ENCODE data around the gene RUNX2. TPM values are rescaled to one million over a fixed set of nuclear protein-coding genes. Genes with fewer than 3 reads are reported as not detected.

RUNX2 gene
- total RNA-seq, 4 donors from 2014 or later: 1.4 to 40.4 (median 5.1) TPM

GRCh38 chr6:45653117-45653883 is 325.2 kb downstream of the RUNX2 start:
- no peak for DNase-seq
- TF ChIP-seq POLR2A (IDR thresholded peaks at IDR 0.05): no peak
- TF ChIP-seq CTCF (IDR thresholded peaks at IDR 0.05): no peak

GRCh38 chr6:45654673-45655072 is 326.5 kb downstream of the RUNX2 start:
- H3K9me3 ChIP-seq: no peaks in the 10 kb centered on the region
- no peak overlapping the region for H3K27ac ChIP-seq
- no peaks in the 10 kb centered on the region for H3K4me1 ChIP-seq
- no peak overlapping the region for H3K4me3 ChIP-seq
- DNase-seq: no peak
- H3K27me3 ChIP-seq: no peaks in the 10 kb centered on the region
- no peaks in the 10 kb centered on the region for H3K36me3 ChIP-seq
- no peak for TF ChIP-seq CTCF (IDR thresholded peaks at IDR 0.05)
- no peak for TF ChIP-seq POLR2A (IDR thresholded peaks at IDR 0.05)

More at GRCh38 chr6:45653117-45653883, 325.2 kb downstream of the RUNX2 start:
- Histone ChIP-seq H3K36me3 (no peaks in the 10 kb centered on the region), H3K4me3 (no peak overlapping the region), H3K9me3 (no peaks in the 10 kb centered on the region), H3K27ac (no peak overlapping the region), H3K4me1 (no peaks in the 10 kb centered on the region), H3K27me3 (no peaks in the 10 kb centered on the region)

GRCh38 chr6:45655745-45656476 is 327.8 kb downstream of the RUNX2 start:
- H3K4me3 ChIP-seq: no peak overlapping the region
- H3K36me3 ChIP-seq: no peaks in the 10 kb centered on the region
- no peak for DNase-seq
- H3K27ac ChIP-seq: no peak overlapping the region
- H3K27me3 ChIP-seq: no peaks in the 10 kb centered on the region
- H3K4me1 ChIP-seq: no peaks in the 10 kb centered on the region
- H3K9me3 ChIP-seq: no peaks in the 10 kb centered on the region
- TF ChIP-seq CTCF (IDR thresholded peaks at IDR 0.05): no peak
- no peak for TF ChIP-seq POLR2A (IDR thresholded peaks at IDR 0.05)

GRCh38 chr6:45657226-45657625 is 329.1 kb downstream of the RUNX2 start:
- no peaks in the 10 kb centered on the region for H3K4me1 ChIP-seq
- no peaks in the 10 kb centered on the region for H3K9me3 ChIP-seq
- no peaks in the 10 kb centered on the region for H3K36me3 ChIP-seq
- no peak for TF ChIP-seq CTCF (IDR thresholded peaks at IDR 0.05)
- no peak for TF ChIP-seq POLR2A (IDR thresholded peaks at IDR 0.05)
- no peak for DNase-seq
- no peaks in the 10 kb centered on the region for H3K27me3 ChIP-seq
- H3K27ac ChIP-seq: no peak overlapping the region
- H3K4me3 ChIP-seq: no peak overlapping the region

GRCh38 chr6:45658400-45658799 is 330.3 kb downstream of the RUNX2 start:
- no peak for DNase-seq
- TF ChIP-seq POLR2A (IDR thresholded peaks at IDR 0.05) (no peak), CTCF (IDR thresholded peaks at IDR 0.05) (no peak)
- Histone ChIP-seq H3K4me1 (peaks cover 0 to 4% (median 0%) of the 10 kb centered on the region in 4 donors), H3K9me3 (no peaks in the 10 kb centered on the region), H3K36me3 (no peaks in the 10 kb centered on the region), H3K27ac (no peak overlapping the region), H3K27me3 (peaks cover 0 to 3% of the 10 kb centered on the region in 2 donors), H3K4me3 (no peak overlapping the region)

Data from Peyer's patch (tissue), 4 donors.